Hepatic stellate cell (primary cell): Measurements from ENCODE around the gene ITPR1.

Experiments
- DNase-seq: peaks from one replicate; pipeline ENCODE4 v3.0.0; 2011; ENCODE audit warnings: low spot score

The ITPR1 gene

GRCh38 chr3:4491855-4492207 lies 1.3 kb upstream of the ITPR1 start:
- DNase-seq = no peak

- DNase-seq = peak; percentile 46
Measured at GRCh38 chr3:4492208-4493013, 737 bp upstream of the ITPR1 start.

GRCh38 chr3:4493941-4494894 lies 1.1 kb downstream of the ITPR1 start:
- DNase-seq = peak; percentile 38

- DNase-seq = no peak
Measured at GRCh38 chr3:4494895-4495264, 1.7 kb downstream of the ITPR1 start.

- no peak for DNase-seq
Measured at GRCh38 chr3:4495294-4496086, 2.3 kb downstream of the ITPR1 start.

GRCh38 chr3:4496087-4496452 lies 2.9 kb downstream of the ITPR1 start:
- no peak for DNase-seq

- no peak for DNase-seq
Measured at GRCh38 chr3:4497005-4497692, 4.0 kb downstream of the ITPR1 start.

GRCh38 chr3:4497843-4498324 lies 4.7 kb downstream of the ITPR1 start:
- DNase-seq = no peak

- DNase-seq = no peak
Measured at GRCh38 chr3:4498446-4498845, 5.3 kb downstream of the ITPR1 start.

- no peak for DNase-seq
Measured at GRCh38 chr3:4501437-4501836, 8.3 kb downstream of the ITPR1 start.

GRCh38 chr3:4501927-4502326 lies 8.8 kb downstream of the ITPR1 start:
- DNase-seq = no peak

GRCh38 chr3:4503050-4503449 lies 9.9 kb downstream of the ITPR1 start:
- DNase-seq = no peak

- DNase-seq = no peak
Measured at GRCh38 chr3:4504340-4505261, 11.5 kb downstream of the ITPR1 start.

- no peak for DNase-seq
Measured at GRCh38 chr3:4505688-4506558, 12.8 kb downstream of the ITPR1 start.

GRCh38 chr3:4506559-4507023 lies 13.4 kb downstream of the ITPR1 start:
- DNase-seq = no peak

- DNase-seq = no peak
Measured at GRCh38 chr3:4507024-4507596, 14.0 kb downstream of the ITPR1 start.

GRCh38 chr3:4508048-4508981 lies 15.2 kb downstream of the ITPR1 start:
- no peak for DNase-seq

GRCh38 chr3:4509043-4509442 lies 15.9 kb downstream of the ITPR1 start:
- DNase-seq = no peak
